GM12872 (cell line): Measurements from ENCODE around the gene MUTYH.

Experiments used
- CTCF ChIP-seq: IDR thresholded peaks from 3 replicates; pipeline ENCODE4 v1.5.1; 2011; ENCODE audit warnings: low read depth, mild to moderate bottlenecking, low read length, moderate library complexity; ENCODE audit not compliant: insufficient read depth

The MUTYH gene

DNA sequence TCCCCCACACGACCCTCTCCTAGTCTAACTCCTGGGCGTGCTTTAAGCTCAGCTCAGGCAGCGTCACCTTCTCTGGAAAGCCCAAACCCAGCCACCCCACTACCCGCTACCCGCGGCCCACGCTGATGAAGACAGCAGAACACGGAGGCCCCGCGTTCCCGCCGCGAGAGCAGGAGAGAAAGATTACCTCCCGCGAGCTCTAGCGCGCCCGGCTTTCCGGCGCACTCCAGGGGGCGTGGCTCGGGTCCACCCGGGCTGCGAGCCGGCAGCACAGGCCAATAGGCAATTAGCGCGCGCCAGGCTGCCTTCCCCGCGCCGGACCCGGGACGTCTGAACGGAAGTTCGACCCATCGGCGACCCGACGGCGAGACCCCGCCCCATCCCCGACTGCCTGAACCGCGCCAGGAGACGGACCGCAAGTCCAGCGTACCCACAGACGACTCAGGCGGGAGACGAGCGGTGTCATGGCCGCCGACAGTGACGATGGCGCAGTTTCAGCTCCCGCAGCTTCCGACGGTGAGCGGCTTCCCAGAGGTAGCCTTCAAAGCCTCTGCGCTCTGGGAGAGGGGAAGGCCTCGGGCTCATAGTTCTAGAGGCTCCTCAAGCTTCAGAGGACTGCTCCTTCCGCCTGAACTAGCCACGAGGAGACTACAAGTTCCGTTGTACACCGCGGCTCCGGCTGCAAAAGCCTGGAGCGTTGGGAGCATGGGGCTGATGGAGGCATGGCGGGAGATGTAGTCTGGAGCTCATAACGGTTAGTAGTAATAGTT is at the start of gene MUTYH, which contains the start of gene TOE1:
MUTYH (minus strand) TSS at position 652 of the 770 bp plus-strand sequence. CDS start 5,935 bp downstream, outside the sequence.
TOE1 (plus strand) TSS at position 382 of the 770 bp plus-strand sequence; CDS start at position 465, 83 bp downstream.
- TF ChIP-seq CTCF: no peak

DNA sequence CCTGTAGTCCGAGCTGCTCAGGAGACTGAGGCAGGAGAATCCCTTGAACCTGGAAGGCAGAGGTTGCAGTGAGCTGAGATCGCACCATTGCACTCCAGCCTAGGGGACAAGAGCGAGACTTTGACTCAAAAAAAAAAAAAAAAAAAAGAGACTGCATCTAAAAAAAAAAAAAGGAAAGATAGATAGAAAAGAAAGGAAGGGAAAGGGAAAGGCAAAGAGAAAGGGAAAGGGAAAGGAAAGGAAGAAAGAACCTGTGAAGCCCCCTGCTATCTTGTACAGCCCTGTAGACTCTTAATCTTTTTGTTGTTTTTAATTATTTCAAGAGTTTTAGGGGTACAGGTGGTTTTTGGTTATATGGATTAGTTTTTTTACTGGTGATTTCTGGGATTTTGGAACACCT is 46.0 kb upstream of the MUTYH start:
- TF ChIP-seq CTCF: no peak

DNA sequence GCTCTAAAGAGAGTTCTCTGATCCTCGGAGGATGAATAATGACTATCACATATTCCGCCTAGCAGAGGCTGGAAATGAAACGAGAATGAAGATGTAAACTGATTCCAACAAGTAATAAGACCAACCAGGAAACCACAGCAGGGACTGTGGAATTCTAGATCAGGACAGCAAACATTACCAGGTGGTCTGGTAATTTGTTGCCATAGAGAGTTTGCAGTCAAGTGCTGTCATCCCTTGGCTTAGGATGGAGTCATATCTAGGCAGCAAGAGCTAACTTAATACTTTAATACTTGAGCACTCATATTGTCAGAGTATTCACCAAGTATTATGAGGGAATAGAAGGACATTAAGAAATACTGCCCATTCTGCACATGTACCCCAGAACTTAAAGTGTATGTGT is 45.1 kb upstream of the MUTYH start:
- no peak for TF ChIP-seq CTCF

DNA sequence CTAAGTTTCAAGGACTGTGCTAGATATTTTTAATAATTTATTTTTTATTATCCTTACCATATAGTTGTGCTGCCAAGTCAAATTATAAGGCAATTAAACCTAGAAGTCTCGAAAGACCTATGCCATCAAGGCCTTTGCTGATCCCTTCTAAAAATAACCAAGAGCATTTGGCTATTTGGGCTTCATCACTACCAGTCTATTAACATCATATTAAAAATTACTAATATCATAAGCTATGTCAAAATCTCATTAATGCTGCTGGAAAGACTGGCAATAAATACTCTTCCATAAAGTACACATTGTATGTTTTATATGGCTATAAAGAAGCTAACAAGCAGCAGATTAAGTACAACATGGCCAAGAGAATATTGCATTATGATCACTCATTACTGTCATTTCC is 43.0 kb upstream of the MUTYH start:
- no peak for TF ChIP-seq CTCF

GRCh38 chr1:45381243-45381642 is 41.0 kb upstream of the MUTYH start:
- no peak for TF ChIP-seq CTCF

DNA sequence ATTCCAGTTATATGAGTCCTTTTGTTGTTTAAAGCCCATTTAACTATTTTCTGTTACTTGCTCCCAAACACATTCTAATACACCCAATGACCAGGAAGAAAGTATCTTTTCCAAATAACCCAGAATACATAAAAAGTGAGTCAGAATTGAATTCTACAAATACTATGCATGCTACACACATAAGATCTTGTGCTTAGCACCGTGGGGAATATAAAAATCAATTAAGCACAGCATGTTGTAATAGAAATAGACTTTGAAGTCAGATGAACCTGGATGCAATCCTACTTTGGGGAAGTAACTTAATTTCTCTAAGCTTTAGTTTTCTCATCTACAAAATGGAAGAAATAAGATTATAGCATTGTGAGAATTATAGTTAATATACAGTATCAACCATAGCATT is 40.5 kb upstream of the MUTYH start:
- TF ChIP-seq CTCF: no peak

DNA sequence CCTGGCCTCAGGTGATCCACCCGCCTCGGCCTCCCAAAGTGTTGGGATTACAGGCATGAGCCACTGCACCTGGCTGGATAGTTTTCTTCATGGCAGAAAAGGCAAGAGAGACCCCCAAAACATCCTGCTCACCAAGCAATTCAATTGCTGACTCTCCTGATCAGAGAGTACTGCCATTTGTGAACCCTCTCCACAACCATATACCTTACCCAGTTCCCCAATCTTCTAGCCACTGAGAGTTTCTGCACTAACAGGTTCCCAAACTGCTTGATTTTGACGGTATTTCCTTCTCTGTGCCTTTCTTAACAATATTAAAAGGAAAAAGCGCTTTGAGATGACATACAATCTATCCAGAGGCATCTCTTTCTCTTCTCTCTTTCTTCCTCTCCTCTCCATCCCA is 39.9 kb upstream of the MUTYH start:
- TF ChIP-seq CTCF: no peak
